COLO668 (cell line): ENCODE results near the gene DLST.
A peak's percentile ranks its signal among the peaks of the same experiment; 100 is the strongest.

Experiments used
- DNase-seq: peaks from one replicate; lab custom pipeline; 2025; ENCODE audit not compliant: unreplicated experiment; lab: John Stamatoyannopoulos, UW

Gene DLST

GRCh38 chr14:74881431-74882102 is at the start of gene DLST:
DLST (plus strand) TSS chr14:74881916; CDS start chr14:74881954, 38 bp downstream.
- DNase-seq, result peak; percentile 94

DNA sequence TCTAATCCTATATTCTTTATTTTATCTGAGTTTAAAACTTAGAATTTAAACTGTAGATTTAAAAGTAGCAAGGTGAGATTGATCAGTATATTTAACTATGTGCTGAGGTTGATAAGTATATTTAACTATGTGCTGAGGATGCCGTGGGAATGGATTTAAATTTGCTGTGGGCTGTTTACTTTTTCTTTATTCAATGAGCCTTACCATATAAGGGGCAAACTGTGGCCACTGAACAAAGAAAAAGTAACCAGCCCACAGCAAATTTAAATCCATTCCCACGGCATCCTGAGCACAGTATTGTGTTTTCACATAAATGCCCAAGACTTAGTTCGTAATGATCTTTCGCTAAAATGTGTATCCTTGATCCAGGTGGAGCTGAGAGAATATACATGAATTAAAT is 48.9 kb upstream of the DLST start:
- no peak for DNase-seq

DNA sequence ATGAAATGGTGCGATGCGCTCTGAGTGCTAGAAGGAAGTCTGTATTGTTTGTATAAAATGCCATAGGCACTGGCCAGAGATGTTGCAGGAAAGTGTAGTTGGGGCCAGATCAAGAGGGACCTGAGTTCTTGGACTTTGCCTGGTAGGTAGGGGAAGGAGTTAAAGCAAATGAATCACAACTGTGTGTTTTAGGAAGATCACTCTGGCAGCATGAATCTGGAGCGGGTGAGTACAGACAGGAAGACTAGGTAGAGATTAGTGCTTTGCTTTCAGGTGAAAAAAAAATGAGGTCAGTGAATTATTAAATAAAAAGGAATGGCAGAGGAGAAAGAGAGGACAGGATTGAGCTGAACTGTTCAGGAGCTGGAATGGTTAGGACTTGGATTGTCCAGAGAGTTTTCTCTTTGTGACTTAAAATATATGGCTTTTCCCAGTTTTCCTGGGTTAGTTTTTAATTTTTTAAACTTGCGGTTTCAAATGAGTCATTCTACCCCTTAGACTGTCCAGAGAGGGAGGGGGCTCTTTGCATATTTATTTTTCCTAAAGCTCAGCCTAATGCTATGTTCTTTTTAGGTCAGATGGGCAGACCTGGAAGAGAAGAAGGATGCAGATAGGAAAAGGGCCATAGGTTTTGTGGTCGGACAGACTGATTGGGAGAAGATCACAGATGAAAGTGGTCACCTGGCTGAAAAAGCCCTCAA is 46.9 kb upstream of the DLST start:
- no peak for DNase-seq

- DNase-seq, result no peak
These were observed 46.0 kb upstream of the DLST start for GRCh38 chr14:74835645-74836250.

DNA sequence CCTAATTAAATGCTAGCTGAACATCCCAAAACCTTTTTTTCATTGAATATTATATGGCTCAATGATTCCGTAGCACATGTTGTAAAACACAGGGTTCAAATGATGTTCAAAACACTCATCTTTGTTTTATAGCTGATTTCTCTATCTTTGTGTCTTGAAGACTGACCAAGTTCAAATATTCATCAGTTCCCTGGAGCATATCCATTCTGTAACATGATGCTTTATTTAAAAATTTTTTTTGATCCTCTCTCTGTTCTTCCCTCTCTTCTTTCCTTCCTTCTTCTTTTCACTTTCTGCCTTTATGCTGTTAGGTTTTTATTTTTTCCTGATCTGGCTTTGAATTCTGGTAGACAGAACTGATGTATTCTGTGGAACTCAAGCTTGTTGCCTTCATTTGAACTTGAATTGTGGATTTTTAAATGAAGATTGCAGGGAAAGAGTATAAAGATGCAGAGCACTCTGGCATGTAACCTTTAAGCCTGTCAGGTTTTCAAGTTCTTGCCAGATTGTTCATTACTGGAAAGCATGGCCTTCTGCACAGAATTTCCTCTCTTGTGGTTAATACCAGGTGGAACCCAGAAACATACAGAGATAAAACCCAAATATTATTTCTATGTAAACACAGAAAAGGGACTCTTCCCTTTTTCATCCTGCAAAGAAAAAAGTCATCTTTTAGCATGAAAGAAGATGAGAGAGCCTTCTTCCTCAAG is 45.3 kb upstream of the DLST start:
- DNase-seq, result no peak

DNA sequence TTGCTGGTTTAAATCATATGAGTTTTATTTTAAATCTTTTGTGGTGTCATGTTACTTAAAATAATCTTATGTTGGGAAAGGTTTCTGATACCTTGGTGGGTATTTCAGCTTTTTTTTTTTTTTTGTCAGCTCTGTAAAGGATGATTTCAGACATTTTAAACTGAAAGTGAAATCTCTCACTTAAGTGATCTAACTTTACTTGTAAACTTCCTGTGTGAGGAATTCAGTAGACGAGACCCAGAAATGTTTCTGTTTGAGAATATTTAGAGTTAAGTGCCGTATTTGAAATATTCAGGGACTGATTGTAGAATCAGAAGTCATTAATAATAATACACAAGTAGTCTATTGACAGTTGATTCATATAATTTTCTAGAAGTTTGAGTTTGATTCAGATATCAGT is 43.5 kb upstream of the DLST start:
- no peak for DNase-seq

DNA sequence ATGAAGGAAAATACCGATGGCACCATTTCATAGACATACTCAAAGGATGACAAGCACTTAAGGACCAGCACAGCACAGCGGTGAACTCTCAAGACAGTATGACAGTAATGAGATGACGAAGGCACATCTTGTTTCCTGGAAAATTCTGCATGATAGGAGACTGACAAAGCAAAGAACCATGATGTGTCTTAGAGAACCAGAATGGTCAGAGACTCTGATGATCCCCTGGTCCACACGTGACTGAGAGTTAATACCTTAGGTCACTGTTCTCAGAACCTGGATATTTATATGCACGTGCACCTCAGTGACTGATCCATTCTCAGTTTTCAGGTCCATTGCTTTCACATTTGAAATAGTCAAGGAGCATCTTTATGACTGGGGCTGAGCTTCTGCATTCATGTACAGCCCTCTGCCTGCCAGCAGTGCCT is 41.1 kb upstream of the DLST start:
- no peak for DNase-seq

GRCh38 chr14:74841230-74842207 is 40.2 kb upstream of the DLST start:
- DNase-seq, result no peak

DNA sequence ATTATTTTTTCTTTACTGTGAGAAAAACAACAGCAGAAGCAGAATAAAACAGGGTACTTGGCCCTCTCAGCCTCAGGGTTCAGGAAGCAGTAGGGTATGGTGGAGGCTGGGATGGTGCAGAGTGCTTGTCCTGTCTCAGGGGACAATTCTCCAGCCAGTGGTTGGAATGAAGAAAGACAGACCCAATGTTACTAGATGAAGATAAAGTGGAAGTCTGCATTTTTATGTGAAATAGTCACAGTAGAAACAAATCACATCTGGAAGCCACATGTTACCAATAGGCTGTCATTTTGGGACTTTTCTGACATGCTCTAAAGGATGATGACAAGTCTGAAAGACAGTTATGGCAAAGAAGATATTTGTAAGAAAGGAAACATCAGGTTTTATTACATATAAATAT is 38.1 kb upstream of the DLST start:
- DNase-seq, result no peak

- DNase-seq, result no peak
These were observed 35.5 kb upstream of the DLST start for GRCh38 chr14:74846168-74846567.

DNA sequence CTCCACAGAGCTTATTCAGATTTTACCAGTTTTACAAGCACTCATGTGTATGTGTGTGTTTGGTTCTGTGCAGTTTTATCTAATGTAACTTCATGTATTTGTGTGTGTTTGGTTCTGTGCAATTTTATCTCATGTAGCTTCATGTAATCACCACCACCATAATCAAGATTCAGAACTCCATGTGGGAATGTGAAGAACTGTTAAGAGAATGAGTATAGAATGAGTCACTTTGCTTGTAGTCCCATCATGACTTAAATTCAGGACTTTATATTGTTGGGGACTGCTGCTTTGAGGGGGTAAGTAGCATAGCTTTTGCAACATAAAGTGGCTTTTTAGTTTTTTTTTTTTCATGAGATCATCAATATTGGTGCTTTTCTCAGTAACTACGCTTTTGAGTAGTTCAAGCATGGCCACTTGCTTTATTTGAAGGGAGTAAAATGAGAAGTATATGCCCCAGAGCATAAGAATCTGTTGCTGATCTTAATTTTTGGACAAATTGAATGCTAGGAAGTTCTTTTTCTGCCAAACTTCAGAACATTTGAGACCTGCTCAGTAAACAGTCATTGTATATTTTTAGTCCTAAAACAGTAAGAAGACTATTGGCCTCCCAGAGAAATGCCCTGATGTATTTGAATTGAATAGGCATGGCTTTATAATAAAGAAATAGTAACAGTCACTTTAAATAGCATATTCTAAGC is 34.6 kb upstream of the DLST start:
- no peak for DNase-seq

GRCh38 chr14:74848768-74849167 is 32.9 kb upstream of the DLST start:
- DNase-seq, result no peak

DNA sequence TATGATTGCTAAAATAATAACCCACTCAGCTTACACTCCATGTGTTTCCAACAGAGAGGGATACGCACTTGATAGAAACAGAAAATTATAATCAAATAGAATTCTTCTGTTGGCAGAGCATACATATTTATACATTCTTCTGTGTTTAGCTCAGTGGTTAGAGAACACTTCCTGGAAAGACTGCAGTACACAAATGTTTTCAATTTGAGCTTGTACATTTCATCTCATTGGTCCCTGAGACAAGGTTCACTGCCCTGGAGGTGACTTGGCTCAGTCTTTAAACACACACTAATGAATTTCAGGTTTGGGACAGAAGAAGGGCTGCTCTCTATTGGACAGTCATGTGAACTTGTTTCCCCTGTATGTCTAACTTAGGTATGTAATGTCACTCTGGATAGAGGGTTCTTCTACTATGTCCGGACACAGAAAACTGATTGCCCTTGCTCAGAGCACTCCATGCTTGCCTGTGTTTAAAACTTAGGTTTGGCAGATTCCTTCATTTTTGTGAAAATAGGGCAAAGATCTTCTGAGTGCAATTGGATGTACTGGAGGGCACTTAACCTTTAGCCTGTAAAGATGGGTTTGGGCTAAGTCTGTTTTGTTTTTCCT is 28.7 kb upstream of the DLST start:
- no peak for DNase-seq

- DNase-seq, result no peak
These were observed 28.1 kb upstream of the DLST start for GRCh38 chr14:74853581-74853980.

DNA sequence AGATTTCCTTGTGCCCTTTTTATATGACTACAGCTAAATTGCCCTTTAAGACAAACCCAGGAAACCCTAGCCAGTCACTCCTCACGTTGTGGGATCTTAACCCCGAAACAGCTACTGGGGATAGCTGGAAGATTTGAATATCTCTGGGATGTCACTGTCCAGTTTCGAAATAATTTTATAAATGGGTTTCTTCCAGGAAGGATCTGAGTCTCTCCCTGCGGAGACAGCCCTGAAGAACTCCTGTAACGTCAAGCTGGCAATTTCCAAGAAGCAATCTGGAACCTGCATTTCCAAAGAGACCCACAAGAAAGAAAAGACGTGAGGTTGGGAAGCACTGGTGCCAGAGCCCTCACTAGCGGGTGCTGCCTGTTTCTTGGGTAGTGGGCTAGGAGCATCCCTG is 26.7 kb upstream of the DLST start:
- no peak for DNase-seq

GRCh38 chr14:74855945-74856344 is 25.8 kb upstream of the DLST start:
- no peak for DNase-seq

DNA sequence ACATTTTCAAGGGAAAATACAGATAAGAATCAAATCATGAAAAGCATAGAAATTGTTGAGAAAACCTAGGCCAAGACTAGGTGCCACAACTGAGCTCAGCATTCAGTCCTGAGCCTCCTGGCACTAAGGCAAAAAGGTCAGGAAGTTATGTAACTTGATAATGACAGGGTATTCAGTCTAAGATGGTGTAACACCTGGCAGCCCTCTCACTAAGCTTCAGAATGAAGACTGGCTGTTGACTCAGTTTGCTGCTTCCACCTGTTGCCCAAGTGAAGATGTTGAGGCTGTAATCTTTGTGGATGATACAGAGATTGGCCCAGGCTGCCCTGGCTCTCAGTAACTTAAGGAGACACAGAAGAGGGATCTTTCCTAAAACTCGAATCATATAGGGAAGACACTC is 25.4 kb upstream of the DLST start:
- no peak for DNase-seq

- DNase-seq, result no peak
These were observed 23.7 kb upstream of the DLST start for GRCh38 chr14:74858022-74858421.

- no peak for DNase-seq
These were observed 21.8 kb upstream of the DLST start for GRCh38 chr14:74859757-74860552.
